ENCODE results near the gene PTPN12.
A peak's percentile ranks its signal among the peaks of the same experiment; 100 is the strongest.
"Not testable (repeated sequence)": the region's sequence is repeated elsewhere in the genome, so short reads cannot be mapped to it uniquely, and the experiment has no call there.

PTPN12 gene

DNA sequence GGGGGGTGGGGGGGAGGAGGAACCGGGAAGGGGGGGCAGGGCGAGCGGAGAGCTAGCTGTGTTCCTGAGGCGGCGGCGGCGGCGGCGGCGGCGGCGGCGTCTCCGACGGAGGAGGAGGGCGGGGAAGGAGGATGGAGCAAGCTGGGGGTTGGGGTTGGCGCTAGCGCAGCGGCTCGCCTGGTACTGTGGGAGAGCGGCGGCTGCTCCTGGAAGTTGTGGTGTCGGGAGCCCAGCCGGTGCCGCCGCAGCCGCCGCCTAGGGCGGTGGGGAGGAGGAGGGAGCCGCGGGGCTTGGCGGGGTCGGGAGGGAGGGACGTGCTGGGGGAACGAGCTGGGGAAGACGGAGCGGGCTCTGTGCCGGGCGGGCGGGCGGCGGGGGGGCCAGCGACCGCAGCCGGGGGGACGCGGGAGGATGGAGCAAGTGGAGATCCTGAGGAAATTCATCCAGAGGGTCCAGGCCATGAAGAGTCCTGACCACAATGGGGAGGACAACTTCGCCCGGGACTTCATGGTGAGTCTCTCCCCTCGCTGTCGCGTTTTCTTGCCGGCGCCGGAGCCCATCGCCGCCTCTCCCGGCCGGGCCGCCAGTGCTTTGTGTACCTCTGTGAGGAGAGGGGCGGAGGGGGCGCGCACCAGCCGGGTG, at the start of gene PTPN12:
Gene PTPN12 (plus strand): TSS at position 160 of the 642 bp plus-strand sequence. CDS start 252 bp downstream, at position 412.
- peak; percentile 55 for ATAC-seq

DNA sequence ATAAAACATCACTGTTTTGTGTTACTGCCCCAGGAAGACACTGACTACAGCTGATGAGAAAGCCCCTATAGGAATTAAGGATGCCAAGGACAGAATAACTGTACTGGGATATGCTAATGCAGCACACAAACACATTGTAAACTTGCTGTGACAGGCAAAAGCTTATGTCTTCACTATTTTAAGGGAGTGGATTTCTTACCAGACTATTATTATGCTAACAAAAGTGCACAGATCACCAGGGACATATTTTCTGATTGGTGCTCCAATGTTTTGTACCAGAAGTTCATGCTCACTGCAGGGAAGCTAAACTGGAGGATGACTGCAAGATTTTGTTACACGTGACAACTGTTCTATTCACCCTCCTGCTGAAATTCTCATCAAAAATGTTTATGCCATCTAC, 48.1 kb upstream of the PTPN12 start:
- Mint-ChIP-seq H3K4me3 (no peak overlapping the region), H3K36me3 (ENCODE audit: low read depth) (no peaks in the 10 kb centered on the region), H3K4me1 (no peaks in the 10 kb centered on the region), H3K27me3 (no peaks in the 10 kb centered on the region), H3K9me3 (peaks cover 11% of the 10 kb centered on the region), H3K27ac (no peak overlapping the region)
- ATAC-seq (no peak), DNase-seq (no peak)

More for the DNA sequence above, at the start of gene PTPN12:
- Mint-ChIP-seq H3K4me1 (peaks cover 19% of the 10 kb centered on the region), H3K9me3 (no peaks in the 10 kb centered on the region), H3K36me3 (ENCODE audit: low read depth) (no peaks in the 10 kb centered on the region), H3K27me3 (peaks cover 2% of the 10 kb centered on the region), H3K4me3 (peak within 1 kb of the TSS; percentile 95), H3K27ac (peak within 1 kb of the TSS; percentile 85)
- DNase-seq: peak; percentile 50

DNA sequence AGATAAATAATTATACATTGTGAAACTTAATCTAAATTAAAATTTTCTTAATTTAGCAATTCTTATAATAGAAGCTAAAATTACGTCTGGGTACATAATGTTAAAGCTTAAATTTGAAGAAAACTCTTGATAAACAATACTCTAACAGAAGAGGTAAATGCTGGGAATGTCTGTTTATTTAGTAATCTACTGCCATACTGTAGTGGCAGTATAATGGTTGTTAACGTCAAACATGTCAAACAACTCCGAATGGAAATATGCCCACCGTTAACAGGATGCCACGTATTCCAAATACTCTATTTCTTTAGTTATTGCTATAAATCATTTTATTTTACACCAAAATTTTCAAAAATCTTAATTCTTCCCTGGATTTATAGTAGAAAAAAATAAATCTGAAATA, 40.0 kb upstream of the PTPN12 start:
- Mint-ChIP-seq H3K9me3 (peaks cover 14% of the 10 kb centered on the region), H3K4me3 (no peak overlapping the region), H3K4me1 (peaks cover 3% of the 10 kb centered on the region), H3K27me3 (peaks cover 2% of the 10 kb centered on the region), H3K36me3 (ENCODE audit: low read depth) (no peaks in the 10 kb centered on the region), H3K27ac (no peak overlapping the region)
- DNase-seq: no peak
- no peak for ATAC-seq

DNA sequence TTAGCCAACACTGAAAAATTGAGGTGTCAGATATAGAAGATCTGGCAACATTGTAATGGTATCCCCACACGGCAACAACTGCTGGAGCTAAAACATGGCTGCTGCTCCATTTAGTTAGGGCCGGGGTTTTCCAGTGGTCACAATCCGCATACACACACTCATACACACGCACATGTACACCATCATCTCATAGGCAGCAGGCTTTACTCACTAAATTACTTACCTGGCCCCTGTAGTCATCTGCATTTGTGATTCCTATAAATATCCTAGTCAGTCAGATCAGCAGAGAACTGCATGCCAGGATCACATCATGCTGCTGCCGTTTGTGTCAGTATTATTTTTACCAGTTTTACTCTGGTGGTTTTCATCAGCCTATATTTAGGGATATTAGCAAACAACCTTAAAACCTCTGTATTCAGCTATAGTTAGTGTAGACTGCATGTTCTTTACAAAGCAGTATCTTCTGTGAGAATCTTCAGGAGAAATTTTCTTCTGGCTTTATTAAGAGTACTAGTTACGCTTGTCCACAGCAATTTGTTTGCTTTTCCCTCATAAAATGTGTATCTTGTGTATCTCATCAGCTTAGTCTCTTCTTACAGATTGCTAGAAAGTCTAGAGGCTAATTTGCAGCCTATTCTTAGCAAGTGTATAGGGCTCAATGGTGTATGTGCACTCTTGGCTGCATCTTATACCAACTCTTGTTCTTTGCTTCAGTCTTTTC, 38.3 kb upstream of the PTPN12 start:
- Mint-ChIP-seq H3K36me3 (ENCODE audit: low read depth) (no peaks in the 10 kb centered on the region), H3K27ac (no peak overlapping the region), H3K4me1 (peaks cover 3% of the 10 kb centered on the region), H3K27me3 (peaks cover 2% of the 10 kb centered on the region), H3K9me3 (peaks cover 5% of the 10 kb centered on the region), H3K4me3 (no peak overlapping the region)
- ATAC-seq (no peak), DNase-seq (no peak)

DNA sequence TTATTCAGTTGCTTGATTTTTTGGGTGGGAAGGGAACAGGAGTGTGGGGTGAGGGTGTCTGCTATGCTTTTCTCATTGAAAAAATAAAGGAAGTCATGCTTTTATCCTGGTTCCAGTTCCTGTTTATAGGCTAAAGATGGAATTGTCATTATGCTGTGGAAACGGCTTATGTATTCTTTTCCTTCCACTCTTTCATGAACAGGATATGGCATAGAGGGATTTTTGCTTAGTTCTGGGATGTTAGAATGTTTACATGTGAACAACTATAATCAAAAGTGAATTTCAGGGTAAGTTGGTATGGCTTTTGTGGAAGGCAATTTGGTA, 35.9 kb upstream of the PTPN12 start:
- no peaks in the 10 kb centered on the region for H3K36me3 Mint-ChIP-seq (ENCODE audit: low read depth)
- no peak for ATAC-seq

DNA sequence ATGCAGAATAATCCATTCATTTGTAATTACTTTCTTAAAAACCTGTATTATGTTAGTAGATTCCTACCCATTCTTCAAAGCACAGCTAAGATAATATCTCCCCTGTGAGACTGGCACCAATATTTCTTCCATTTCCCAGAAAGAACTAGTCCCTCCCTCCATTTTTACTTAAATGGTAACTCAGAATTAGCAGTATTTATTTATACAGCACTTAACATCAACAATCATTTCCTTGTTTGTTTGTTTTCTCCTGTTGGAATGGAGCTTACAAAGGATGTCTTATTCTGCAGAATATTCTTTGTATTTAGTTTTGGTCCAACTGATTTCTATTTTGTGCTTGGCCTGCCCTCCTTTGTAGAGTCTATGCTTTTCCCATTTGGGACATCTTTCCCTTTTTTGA, 32.1 kb upstream of the PTPN12 start:
- DNase-seq: no peak
- Mint-ChIP-seq H3K27ac (no peak overlapping the region), H3K27me3 (peaks cover 2% of the 10 kb centered on the region), H3K4me1 (peaks cover 3% of the 10 kb centered on the region), H3K4me3 (no peak overlapping the region), H3K36me3 (ENCODE audit: low read depth) (no peaks in the 10 kb centered on the region), H3K9me3 (no peaks in the 10 kb centered on the region)
- no peak for ATAC-seq

More for the DNA sequence above, 35.9 kb upstream of the PTPN12 start:
- peaks cover 2% of the 10 kb centered on the region for H3K27me3 Mint-ChIP-seq
- no peak for DNase-seq
- no peak overlapping the region for H3K4me3 Mint-ChIP-seq
- peaks cover 3% of the 10 kb centered on the region for H3K4me1 Mint-ChIP-seq
- no peak overlapping the region for H3K27ac Mint-ChIP-seq
- no peaks in the 10 kb centered on the region for H3K9me3 Mint-ChIP-seq

GRCh38 chr7:77506899-77507298, 30.2 kb upstream of the PTPN12 start:
- Mint-ChIP-seq H3K27me3 (no peaks in the 10 kb centered on the region), H3K4me3 (no peak overlapping the region), H3K27ac (no peak overlapping the region), H3K9me3 (no peaks in the 10 kb centered on the region), H3K36me3 (ENCODE audit: low read depth) (no peaks in the 10 kb centered on the region), H3K4me1 (no peaks in the 10 kb centered on the region)
- ATAC-seq (no peak), DNase-seq (no peak)

DNA sequence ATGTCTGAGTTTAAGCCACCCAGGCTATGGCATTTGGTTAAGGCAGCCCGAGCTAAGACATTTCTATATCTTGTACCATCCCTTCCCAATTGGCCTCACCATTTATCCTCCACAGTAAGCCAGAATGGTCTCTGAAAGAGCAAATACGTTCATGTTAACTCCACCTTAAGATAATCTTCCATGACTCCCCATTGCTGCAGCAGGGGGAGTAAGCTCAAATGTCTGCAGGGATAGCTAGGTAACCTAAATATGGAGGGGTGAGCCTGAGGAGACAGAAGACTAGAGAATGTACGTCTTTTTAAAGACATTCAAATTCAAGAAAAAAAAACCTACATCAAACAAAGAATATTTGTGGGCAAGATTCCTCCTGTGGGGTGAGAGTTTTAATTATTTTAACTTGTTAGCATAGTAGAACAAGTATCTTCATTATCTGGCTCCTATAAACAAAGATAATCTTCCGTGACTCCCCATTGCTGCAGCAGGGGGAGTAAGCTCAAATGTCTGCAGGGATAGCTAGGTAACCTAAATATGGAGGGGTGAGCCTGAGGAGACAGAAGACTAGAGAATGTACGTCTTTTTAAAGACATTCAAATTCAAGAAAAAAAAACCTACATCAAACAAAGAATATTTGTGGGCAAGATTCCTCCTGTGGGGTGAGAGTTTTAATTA, 24.0 kb upstream of the PTPN12 start:
- not testable (repeated sequence) for H3K9me3 Mint-ChIP-seq; ATAC-seq; DNase-seq; H3K36me3 Mint-ChIP-seq (ENCODE audit: low read depth); H3K4me3 Mint-ChIP-seq; H3K27me3 Mint-ChIP-seq; H3K27ac Mint-ChIP-seq; H3K4me1 Mint-ChIP-seq

DNA sequence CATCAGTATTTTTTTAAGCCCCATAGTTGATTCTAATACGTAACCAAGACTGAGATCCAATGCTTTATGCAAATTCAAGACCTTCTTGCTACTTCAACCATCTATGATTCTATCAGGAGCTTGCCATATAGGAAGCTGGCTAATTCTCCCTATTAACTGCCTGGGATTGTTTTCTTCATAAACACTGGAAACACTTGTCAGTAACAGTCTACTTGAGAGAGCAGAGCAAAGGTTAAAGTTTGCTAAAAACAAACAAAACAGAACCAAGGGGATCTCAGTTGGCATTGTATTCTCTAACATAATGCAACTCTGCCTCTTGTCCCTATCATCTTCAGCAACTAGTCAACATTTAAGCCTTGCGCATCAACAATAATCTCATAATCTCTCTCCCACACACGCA, 21.0 kb upstream of the PTPN12 start:
- H3K4me1 Mint-ChIP-seq: no peaks in the 10 kb centered on the region
- ATAC-seq (no peak), DNase-seq (no peak)
- H3K4me3 Mint-ChIP-seq: no peak overlapping the region
- H3K27ac Mint-ChIP-seq: no peak overlapping the region
- H3K36me3 Mint-ChIP-seq (ENCODE audit: low read depth): no peaks in the 10 kb centered on the region
- no peaks in the 10 kb centered on the region for H3K27me3 Mint-ChIP-seq
- H3K9me3 Mint-ChIP-seq: no peaks in the 10 kb centered on the region

GRCh38 chr7:77520261-77520660, 16.8 kb upstream of the PTPN12 start:
- Mint-ChIP-seq H3K9me3 (no peaks in the 10 kb centered on the region), H3K27ac (no peak overlapping the region), H3K4me1 (no peaks in the 10 kb centered on the region), H3K27me3 (peaks cover 1% of the 10 kb centered on the region), H3K4me3 (no peak overlapping the region), H3K36me3 (ENCODE audit: low read depth) (no peaks in the 10 kb centered on the region)
- no peak for DNase-seq
- no peak for ATAC-seq

DNA sequence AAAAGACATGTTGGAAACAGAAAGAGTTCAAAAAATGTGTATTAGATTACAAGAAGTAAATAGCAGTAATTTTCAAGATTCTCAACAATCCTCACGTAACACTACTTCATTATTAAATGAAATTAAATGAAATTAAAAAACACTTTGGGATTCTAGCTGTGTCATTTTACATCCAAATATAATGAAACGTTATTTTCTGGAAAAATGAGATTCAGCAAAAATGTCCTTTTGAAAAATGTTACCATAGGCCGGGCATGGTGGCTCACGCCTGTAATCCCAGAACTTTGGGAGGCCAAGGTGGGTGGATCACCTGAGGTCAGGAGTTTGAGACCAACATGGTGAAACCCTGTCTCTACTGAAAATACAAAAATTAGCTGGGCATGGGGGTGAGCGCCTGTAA, 15.6 kb upstream of the PTPN12 start:
- not testable (repeated sequence) for ATAC-seq; H3K36me3 Mint-ChIP-seq (ENCODE audit: low read depth)

GRCh38 chr7:77524731-77525130, 12.4 kb upstream of the PTPN12 start:
- ATAC-seq (no peak), DNase-seq (no peak)
- Mint-ChIP-seq H3K36me3 (ENCODE audit: low read depth) (no peaks in the 10 kb centered on the region), H3K4me1 (peaks cover 6% of the 10 kb centered on the region), H3K27me3 (peaks cover 1% of the 10 kb centered on the region), H3K27ac (no peak overlapping the region), H3K4me3 (no peak overlapping the region), H3K9me3 (no peaks in the 10 kb centered on the region)

More for the DNA sequence above, 15.6 kb upstream of the PTPN12 start:
- not testable (repeated sequence) for H3K9me3 Mint-ChIP-seq, DNase-seq, H3K4me3 Mint-ChIP-seq, H3K27ac Mint-ChIP-seq, H3K27me3 Mint-ChIP-seq, H3K4me1 Mint-ChIP-seq

GRCh38 chr7:77525231-77525630, 11.9 kb upstream of the PTPN12 start:
- H3K4me1 Mint-ChIP-seq: peaks cover 6% of the 10 kb centered on the region
- ATAC-seq: no peak
- DNase-seq: no peak
- H3K4me3 Mint-ChIP-seq: no peak overlapping the region
- no peak overlapping the region for H3K27ac Mint-ChIP-seq
- H3K36me3 Mint-ChIP-seq (ENCODE audit: low read depth): no peaks in the 10 kb centered on the region
- peaks cover 1% of the 10 kb centered on the region for H3K27me3 Mint-ChIP-seq
- H3K9me3 Mint-ChIP-seq: no peaks in the 10 kb centered on the region

GRCh38 chr7:77528368-77528767, 8.7 kb upstream of the PTPN12 start:
- H3K27me3 Mint-ChIP-seq: no peaks in the 10 kb centered on the region
- H3K4me1 Mint-ChIP-seq: peaks cover 12% of the 10 kb centered on the region
- no peak for ATAC-seq
- no peaks in the 10 kb centered on the region for H3K9me3 Mint-ChIP-seq
- H3K27ac Mint-ChIP-seq: no peak overlapping the region
- no peaks in the 10 kb centered on the region for H3K36me3 Mint-ChIP-seq (ENCODE audit: low read depth)
- no peak for DNase-seq
- H3K4me3 Mint-ChIP-seq: no peak overlapping the region

GRCh38 chr7:77529279-77529678, 7.8 kb upstream of the PTPN12 start:
- DNase-seq (no peak), ATAC-seq (no peak)
- H3K4me3 Mint-ChIP-seq: no peak overlapping the region
- no peaks in the 10 kb centered on the region for H3K27me3 Mint-ChIP-seq
- H3K27ac Mint-ChIP-seq: no peak overlapping the region
- no peaks in the 10 kb centered on the region for H3K36me3 Mint-ChIP-seq (ENCODE audit: low read depth)
- peaks cover 12% of the 10 kb centered on the region for H3K4me1 Mint-ChIP-seq
- no peaks in the 10 kb centered on the region for H3K9me3 Mint-ChIP-seq
